WI38 (cell line): ENCODE data around the gene NDOR1.

ENCODE experiments used
- H3K4me3 ChIP-seq: 2 replicates; pipeline ENCODE4 v1.5.1; 2011; ENCODE audit warnings: low read depth, mild to moderate bottlenecking, control low read depth, low read length
- CTCF ChIP-seq: IDR thresholded peaks from 2 replicates; pipeline ENCODE4 v1.5.1; 2012; ENCODE audit warnings: low read depth, mild to moderate bottlenecking, control low read depth, low read length

NDOR1 gene

DNA sequence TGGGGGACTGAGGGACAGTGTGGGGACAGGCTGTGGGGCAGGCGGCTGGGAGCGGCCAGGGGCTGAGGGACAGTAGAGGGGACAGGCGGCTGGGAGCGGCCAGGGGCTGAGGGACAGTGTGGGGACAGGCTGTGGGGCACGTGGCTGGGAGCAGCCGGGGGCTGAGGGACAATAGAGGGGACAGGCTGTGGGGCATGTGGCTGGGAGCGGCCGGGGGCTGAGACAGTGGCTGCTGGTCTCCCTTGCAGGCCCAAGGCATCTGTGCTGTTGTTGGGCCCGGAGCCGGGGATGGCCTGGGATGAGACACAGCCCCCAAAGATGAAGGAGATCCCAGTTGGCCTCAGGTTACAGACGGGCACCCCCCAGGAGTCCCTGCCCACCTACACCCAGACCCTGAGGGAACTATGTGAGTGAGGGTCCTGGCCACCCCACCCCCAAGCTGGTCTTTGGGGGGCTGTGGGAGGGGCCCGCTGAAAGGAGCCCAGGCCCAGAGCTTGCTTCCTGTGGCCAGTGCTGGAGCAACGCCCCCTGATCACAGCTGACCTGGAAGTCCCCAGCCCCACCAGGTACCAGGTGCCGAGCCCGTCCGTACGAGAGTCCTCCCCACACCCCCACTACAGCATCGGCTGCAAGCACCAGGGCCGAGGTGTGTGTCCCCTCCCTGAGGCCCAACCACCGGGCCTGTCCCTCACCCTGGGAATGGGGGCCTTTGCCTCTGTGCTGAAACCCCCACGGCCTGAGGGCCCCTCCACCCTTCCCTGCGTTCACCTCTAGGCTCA, 46.2 kb downstream of the NDOR1 start:
- H3K4me3 ChIP-seq, result no peak overlapping the region
- no peak for TF ChIP-seq CTCF

- TF ChIP-seq CTCF, result no peak
- no peak overlapping the region for H3K4me3 ChIP-seq
Measured at GRCh38 chr9:137252555-137253506, 47.3 kb downstream of the NDOR1 start.

GRCh38 chr9:137253717-137254623, 48.5 kb downstream of the NDOR1 start:
- peak overlapping the region; percentile 93 for H3K4me3 ChIP-seq
- TF ChIP-seq CTCF, result no peak

GRCh38 chr9:137254624-137255447, 49.3 kb downstream of the NDOR1 start, which contains the start of gene NELFB:
TSS of gene NELFB (plus strand) at chr9:137255327.
- H3K4me3 ChIP-seq, result peak within 1 kb of the TSS; percentile 93
- no peak for TF ChIP-seq CTCF

DNA sequence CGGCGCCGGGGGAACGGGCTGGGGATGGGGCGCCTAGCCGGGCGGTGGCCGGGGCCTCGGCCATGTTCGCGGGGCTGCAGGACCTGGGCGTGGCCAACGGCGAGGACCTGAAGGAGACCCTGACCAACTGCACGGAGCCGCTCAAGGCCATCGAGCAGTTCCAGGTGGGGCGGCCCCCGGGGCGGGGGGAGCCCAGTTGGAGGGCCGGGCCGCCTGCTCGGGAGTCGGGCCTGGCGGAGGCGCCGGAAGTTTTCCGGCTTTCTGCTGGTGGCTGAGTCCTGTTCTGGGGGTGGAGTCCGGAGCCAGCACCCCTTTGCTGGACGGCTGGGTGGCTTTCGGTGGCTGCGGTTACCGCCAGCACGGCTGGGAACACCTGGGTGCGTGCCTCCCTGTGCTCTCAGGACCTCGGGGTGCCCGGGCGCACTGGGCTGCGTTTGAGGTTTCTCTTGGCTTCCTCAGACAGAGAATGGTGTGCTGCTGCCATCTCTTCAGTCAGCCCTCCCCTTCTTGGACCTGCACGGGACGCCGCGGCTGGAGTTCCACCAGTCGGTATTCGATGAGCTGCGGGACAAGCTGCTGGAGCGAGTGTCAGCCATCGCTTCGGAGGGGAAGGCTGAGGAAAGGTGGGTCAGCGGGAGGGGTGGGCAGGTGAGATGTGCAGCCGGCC, 50.1 kb downstream of the NDOR1 start:
- peak overlapping the region; percentile 93 for H3K4me3 ChIP-seq
- TF ChIP-seq CTCF, result no peak

DNA sequence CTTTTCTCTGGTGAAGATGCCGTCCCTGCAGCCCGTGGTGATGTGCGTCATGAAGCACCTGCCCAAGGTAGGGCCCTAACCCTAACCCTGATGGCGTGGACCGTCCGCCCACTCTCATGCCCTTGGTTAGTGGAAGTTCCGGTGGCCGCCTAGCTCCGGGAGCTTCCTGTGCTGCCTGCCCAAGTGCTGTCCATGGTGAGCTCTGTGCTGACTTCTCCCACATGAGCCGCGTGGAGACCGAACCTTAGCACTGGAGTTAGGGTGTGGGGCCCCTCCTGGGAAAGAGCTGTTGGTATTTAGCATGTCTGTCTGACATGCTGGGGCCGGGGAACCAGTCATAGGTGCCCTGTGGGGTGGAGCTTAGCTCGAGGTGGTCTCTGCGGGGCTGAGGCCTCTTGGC, 50.9 kb downstream of the NDOR1 start:
- TF ChIP-seq CTCF, result no peak
- peak overlapping the region; percentile 93 for H3K4me3 ChIP-seq
